Hair follicle dermal papilla cell (primary cell): ENCODE measurements around the gene COX10. TPM values are rescaled to one million over a fixed set of nuclear protein-coding genes. Genes with fewer than 3 reads are reported as not detected.

Experiments used
- small RNA-seq: library from RNA; depleted of rRNA; stranded (forward); fragments of <200 nt; gene quantifications from one replicate; pipeline ENCODE3, GENCODE V24; 2012
- total RNA-seq: library from RNA; depleted of rRNA; stranded (reverse); fragments of >200 nt; gene quantifications from 2 replicates; pipeline ENCODE4 v1.2.3, GENCODE V29; 2012

Gene COX10
- 20.5 and 22.6 TPM in 2 replicates for total RNA-seq

DNA sequence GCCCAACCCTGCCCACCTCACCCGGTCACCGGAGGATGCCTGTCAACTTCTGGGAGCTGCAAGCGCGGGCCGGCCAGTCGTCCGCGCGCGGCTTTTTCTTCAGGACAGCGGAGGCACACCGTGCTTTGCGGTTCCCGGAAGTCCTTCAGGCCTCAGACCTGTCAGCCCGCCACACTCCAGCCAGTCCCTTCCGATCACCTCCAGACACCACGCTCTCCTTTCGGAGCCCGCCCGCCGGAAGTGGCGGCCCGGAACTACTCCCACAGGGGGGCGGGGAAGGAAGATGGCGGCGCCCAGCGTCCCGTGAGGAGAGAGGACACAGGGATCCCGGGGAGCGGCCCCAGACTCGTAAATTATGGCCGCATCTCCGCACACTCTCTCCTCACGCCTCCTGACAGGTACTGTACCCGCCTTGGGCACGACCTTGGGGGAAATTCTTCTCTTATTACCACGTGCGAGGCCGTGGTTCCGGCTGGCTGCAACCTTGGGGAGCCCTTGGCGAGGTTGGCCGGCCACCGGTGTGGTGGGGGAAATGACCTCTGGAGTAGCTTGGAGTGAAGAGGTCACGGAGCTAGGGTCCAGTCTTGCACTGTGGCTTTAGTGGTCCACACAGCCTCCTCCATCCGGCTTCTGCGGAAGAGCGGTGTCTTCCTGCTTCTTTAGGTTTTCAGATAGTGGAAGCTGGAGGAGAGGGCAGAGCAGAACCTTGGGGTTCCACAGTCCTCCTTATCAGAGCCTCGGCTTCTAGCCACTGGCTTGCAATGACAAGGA lies at the start of gene COX10:
TSS of gene COX10 (plus strand) at position 254 of the 771 bp plus-strand sequence. CDS start at position 356, 102 bp downstream.

GRCh38 chr17:14236762-14237161 lies 167.5 kb downstream of the COX10 start, which contains the start of gene CDRT15:
CDRT15 (minus strand) TSS chr17:14236862; CDS start chr17:14236833, 29 bp downstream.

Small RNA genes within 50 kb of the gene (small RNA-seq; reads per million reads assigned to genes)
- not detected for gene RF00090

Other genes with a start within 250 kb of the COX10 start
- not detected in 2 replicates for gene CDRT15, start 167.4 kb downstream of the COX10 start, total RNA-seq
- gene HS3ST3B1, start 231.6 kb downstream of the COX10 start, total RNA-seq, result 60.2 and 93.6 TPM in 2 replicates